ENCODE measurements around the gene CEP57L1.
A peak's percentile ranks its signal among the peaks of the same experiment; 100 is the strongest.
"Not testable (repeated sequence)": the region's sequence is repeated elsewhere in the genome, so short reads cannot be mapped to it uniquely, and the experiment has no call there.

CEP57L1 gene

DNA sequence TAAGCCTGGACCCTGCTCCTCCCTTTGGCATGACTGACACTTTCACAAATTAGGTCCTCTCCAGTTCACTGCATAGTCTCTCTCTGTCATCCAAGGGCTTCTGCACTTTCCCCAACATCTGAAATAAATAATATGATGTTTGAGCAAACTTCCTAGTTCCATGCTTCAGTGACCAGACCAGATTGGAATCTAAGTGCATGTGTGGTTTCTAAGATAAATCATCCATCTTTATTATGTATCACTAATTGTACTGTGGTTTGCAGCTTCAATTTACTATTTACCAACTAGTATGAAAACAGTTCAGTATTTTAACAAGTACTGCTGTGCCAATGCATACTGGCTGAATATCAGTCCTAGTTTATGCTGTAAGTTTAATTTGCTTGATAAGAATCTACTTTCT lies 19.4 kb upstream of the CEP57L1 start:
- no peak for DNase-seq

GRCh38 chr6:109076377-109076776 lies 18.9 kb upstream of the CEP57L1 start:
- DNase-seq = no peak

GRCh38 chr6:109079981-109080380 lies 15.3 kb upstream of the CEP57L1 start:
- DNase-seq = no peak

DNA sequence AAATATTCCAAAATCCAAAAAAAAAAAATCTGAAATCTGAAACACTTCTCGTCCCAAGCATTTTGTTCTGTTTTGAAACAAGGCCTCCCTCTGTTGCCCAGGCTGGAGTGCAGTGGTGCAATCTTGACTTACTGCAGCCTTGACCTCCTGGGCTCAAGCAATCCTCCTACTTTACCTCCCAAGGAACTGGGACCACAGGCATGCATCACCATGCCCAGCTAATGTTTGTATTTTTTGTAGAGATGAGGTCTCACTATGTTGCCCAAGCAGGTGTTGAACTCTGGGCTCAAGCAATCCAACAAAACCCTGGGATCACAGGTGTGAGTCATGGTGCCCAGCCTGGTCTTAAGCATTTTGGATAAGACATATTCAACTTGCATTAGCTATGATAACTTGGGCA lies 14.3 kb upstream of the CEP57L1 start:
- no peak for DNase-seq

GRCh38 chr6:109081516-109082187 lies 13.7 kb upstream of the CEP57L1 start:
- no peak for DNase-seq

DNA sequence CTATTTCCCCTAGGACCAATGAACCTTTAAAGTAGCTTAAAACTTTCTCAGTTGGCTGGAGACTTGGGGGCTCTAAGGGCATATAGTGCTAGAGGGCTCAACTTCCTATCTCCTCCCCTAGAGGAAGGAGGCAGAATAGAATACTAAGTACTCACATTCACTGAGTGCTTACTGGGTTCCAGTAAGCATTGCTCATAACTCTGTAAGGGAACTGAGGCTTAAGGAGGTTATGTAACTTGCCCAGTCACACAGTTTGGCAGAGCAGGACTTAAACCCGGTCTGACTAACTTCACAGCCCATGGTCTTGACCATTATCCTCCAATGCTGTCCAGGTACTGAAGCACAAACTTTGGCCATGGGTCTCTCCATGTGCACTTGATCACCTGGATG lies 13.1 kb upstream of the CEP57L1 start:
- DNase-seq = peak; percentile 77

DNA sequence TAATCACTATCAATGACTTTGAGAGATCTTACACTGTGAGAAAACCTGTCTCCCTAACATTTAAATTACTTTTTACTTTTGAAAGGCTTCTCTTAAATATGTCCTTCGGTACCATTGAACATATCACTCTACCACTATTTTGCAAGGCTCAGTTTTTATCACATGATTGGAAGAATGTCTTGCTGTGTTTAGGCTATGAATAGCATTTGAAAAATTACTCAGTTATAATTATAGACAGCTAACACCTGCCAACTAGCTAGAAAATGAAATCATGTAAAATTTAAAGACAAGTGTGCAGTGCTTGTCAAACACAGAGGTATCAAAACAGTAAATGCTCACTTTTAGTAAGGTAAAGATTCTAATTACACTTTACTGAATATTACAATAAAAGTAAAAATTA lies 11.7 kb upstream of the CEP57L1 start:
- DNase-seq = no peak

DNA sequence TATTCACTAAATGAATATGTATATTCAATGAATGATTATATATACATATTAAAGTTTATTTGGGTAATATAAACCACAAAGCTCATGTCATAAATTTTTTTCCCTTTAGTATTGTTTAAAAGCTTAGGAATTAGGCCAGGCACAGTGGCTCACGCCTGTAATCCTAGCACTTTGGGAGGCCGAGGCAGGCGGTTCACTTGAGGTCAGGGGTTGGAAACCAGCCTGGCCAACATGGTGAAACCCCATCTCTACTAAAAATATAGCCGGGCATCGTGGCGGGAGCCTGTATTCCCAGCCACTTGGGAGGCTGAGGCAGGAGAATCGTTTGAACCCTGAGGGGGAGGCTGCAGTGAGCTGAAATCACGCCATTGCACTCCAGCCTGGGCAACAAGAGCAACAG lies 11.2 kb upstream of the CEP57L1 start:
- DNase-seq = not testable (repeated sequence)

GRCh38 chr6:109087661-109088264 lies 7.5 kb upstream of the CEP57L1 start:
- DNase-seq = peak; percentile 42

DNA sequence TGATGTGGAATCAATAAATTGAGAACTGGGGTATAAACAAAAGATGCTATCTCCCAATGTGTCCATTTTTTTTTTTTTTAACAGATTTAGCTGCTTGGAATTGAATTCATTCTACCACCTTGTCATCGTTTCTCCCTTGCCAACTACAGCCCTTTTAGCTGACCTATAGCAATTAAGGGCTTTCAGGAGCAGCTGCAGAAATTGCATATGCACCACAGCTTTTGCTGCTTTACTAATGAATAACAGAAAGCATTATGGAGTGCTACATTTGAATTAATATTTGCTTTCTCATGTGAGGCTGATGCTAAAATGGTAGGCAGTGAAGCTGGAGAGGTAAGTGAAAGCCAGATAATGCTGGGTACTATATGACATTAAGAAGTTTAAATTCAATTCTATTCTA lies 6.3 kb upstream of the CEP57L1 start:
- no peak for DNase-seq

GRCh38 chr6:109091314-109092024 lies 3.8 kb upstream of the CEP57L1 start:
- DNase-seq = peak; percentile 51

DNA sequence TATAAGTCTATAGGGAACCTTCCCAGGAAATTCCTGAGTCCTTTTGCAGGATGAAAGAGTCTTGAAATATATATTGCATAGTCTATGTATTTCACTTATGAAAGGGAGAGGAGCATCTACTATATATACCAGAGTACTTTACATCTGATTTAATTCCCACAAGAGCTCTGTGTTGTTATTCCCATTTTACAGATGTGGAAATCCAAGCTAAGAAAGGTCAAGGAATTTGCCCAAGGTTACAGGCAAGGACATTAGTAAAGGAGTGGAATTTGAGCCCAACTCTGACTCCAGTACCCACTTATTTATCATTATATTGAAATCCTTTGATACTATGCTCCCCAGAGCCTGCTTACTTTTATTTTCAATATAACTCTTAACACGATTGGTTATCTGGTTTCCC lies 3.2 kb upstream of the CEP57L1 start:
- peak; percentile 21 for DNase-seq

- DNase-seq = peak; percentile 10
Observed at GRCh38 chr6:109093732-109094415, 1.4 kb upstream of the CEP57L1 start.

- DNase-seq = peak; percentile 93
Observed at GRCh38 chr6:109094416-109095035, 781 bp upstream of the CEP57L1 start, which contains the start of gene SESN1. Gene SESN1, minus strand, starts transcription at chr6:109094846. Its CDS starts 773 bp downstream, at chr6:109094073.

DNA sequence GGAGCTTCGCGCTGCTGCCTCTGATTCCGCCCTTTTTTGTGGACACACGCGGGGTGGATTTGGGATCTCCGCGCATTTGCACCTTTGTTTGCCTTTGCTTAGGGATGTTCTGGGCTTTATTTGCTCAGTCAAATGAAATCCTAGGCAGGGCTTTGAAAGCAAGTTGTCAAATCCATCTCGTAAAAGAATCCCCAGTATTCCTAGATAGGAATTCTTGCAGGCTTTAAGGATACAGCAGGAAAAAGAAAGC lies 453 bp downstream of the CEP57L1 start:
- no peak for DNase-seq

- peak; percentile 25 for DNase-seq
Observed at GRCh38 chr6:109096208-109096607, 901 bp downstream of the CEP57L1 start.

- DNase-seq = no peak
Observed at GRCh38 chr6:109097661-109098060, 2.4 kb downstream of the CEP57L1 start.

- no peak for DNase-seq
Observed at GRCh38 chr6:109102762-109103161, 7.5 kb downstream of the CEP57L1 start.

- no peak for DNase-seq
Observed at GRCh38 chr6:109103942-109104341, 8.6 kb downstream of the CEP57L1 start.

GRCh38 chr6:109104512-109104911 lies 9.2 kb downstream of the CEP57L1 start:
- DNase-seq = no peak

DNA sequence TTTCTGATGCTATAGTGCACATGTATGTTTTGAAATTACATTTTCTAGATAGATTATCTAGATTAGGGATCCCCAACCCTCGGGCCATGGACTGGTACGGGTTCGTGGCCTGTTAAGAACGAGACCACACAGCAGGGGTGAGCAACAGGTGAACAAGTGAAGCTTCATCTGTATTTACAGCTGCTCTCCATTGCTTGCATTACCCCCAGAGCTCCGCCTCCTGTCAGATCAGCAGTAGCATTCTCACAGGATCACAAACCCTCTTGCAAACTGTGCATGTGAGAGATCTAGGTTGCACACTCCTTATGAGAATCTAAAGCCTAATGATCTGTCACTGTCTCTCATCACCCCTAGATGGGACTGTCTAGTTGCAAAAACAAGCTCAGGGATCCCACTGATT lies 10.4 kb downstream of the CEP57L1 start:
- DNase-seq = no peak

- DNase-seq = not testable (repeated sequence)
Observed at GRCh38 chr6:109109663-109110062, 14.4 kb downstream of the CEP57L1 start.

DNA sequence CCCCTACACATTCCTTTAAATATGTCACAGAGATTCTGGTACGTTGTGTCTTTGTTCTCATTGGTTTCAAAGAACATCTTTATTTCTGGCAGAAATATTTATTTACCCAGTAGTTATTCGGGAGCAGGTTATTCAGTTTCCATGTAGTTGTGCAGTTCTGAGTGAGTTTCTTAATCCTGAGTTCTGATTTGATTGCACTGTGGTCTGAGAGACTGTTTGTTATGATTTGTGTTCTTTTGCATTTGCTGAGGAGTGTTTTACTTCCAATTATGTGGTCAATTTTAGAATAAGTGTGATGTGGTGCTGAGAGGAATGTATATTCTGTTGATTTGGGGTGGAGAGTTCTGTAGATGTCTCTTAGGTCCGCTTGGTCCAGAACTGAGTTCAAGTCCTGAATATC lies 17.4 kb downstream of the CEP57L1 start:
- not testable (repeated sequence) for DNase-seq

All from inflammatory macrophage treated with lipopolysaccharide for 4 hours (primary cell).